Activated B cell treated with CpG ODN at 0.5 μM for 24 hours (primary cell): ENCODE data around the gene SNX15. TPM values are rescaled to one million over a fixed set of nuclear protein-coding genes. Genes with fewer than 3 reads are reported as not detected.
A peak's percentile ranks its signal among the peaks of the same experiment; 100 is the strongest.

Experiments
- ATAC-seq: fragments of 200-7000 bp; cut with Tn5 transposase; one replicate; pipeline ENCODE4 v1.10.0; 2021; ENCODE audit warnings: low read depth, mild to moderate bottlenecking, moderate library complexity
- CTCF ChIA-PET: fragments of 350-600 bp; sonication (Branson Sonifier 250); formaldehyde crosslinking; loops from one replicate; lab custom pipeline; 2021; ENCODE audit warnings: antibody characterized with exemption; lab: Charles Lee
- POLR2A ChIA-PET: fragments of 350-600 bp; sonication (Branson Sonifier 250); formaldehyde crosslinking; loops from one replicate; lab custom pipeline; 2021; ENCODE audit warnings: antibody characterized with exemption; lab: Charles Lee
- DNase-seq: peaks from one replicate; pipeline ENCODE4 v3.0.0; 2022
- H3K27ac Mint-ChIP-seq: one replicate; pipeline ENCODE4 v1.8.0; 2020; ENCODE audit warnings: mixed read lengths
- H3K27me3 Mint-ChIP-seq: one replicate; pipeline ENCODE4 v1.8.0; 2021; ENCODE audit warnings: mixed read lengths
- H3K36me3 Mint-ChIP-seq: one replicate; pipeline ENCODE4 v1.8.0; 2021; ENCODE audit warnings: low read depth, mixed read lengths
- H3K4me1 Mint-ChIP-seq: one replicate; pipeline ENCODE4 v1.8.0; 2021; ENCODE audit warnings: mixed read lengths
- H3K4me3 Mint-ChIP-seq: one replicate; pipeline ENCODE4 v1.8.0; 2020; ENCODE audit warnings: mild to moderate bottlenecking, mixed read lengths
- H3K9me3 Mint-ChIP-seq: one replicate; pipeline ENCODE4 v1.8.0; 2020; ENCODE audit warnings: mixed read lengths
- CTCF ChIP-seq: fragments of 200-600 bp; IDR thresholded peaks from one replicate; pipeline ENCODE4 v1.8.0; 2022; ENCODE audit warnings: antibody characterized with exemption, mild to moderate bottlenecking
- intact Hi-C: fragments of 100-400 bp; cut with micrococcal nuclease; formaldehyde crosslinking; loops from one replicate; pipeline ENCODE4 v1.15.1; 2024
- total RNA-seq: library from RNA; stranded (reverse); gene quantifications from 2 replicates; pipeline ENCODE4 v1.2.3, GENCODE V29; 2022

The SNX15 gene
- total RNA-seq, 1 donor from 2014 or later, result 17.3 TPM

GRCh38 chr11:65036931-65037330 lies 9.7 kb downstream of the SNX15 start:
- POLR2A ChIA-PET, result no interaction called here
- no peak overlapping the region for H3K4me3 Mint-ChIP-seq
- no peaks in the 10 kb centered on the region for H3K9me3 Mint-ChIP-seq
- intact Hi-C loops, result no loop called here
- DNase-seq (no peak), ATAC-seq (no peak)
- peaks cover 7% of the 10 kb centered on the region for H3K4me1 Mint-ChIP-seq
- CTCF ChIA-PET, result no interaction called here
- H3K27me3 Mint-ChIP-seq, result no peaks in the 10 kb centered on the region
- H3K27ac Mint-ChIP-seq, result no peak overlapping the region
- H3K36me3 Mint-ChIP-seq, result peaks cover 25% of the 10 kb centered on the region
- no peak for TF ChIP-seq CTCF

- POLR2A ChIA-PET, result interaction anchor here (0.9 to 2.1 kb wide), 6 partner anchors 13 to 95 kb away, joined by 3 to 7 read pairs (median 4); partner anchors contain the start of genes ARL2, FAU, MRPL49 and SNX15
- intact Hi-C loops, result loop anchor here (1.0 kb wide), 1 partner anchor 26 kb away; the partner anchor contains the start of gene ARL2
Observed at GRCh38 chr11:65040520-65040846, 13.2 kb downstream of the SNX15 start.

DNA sequence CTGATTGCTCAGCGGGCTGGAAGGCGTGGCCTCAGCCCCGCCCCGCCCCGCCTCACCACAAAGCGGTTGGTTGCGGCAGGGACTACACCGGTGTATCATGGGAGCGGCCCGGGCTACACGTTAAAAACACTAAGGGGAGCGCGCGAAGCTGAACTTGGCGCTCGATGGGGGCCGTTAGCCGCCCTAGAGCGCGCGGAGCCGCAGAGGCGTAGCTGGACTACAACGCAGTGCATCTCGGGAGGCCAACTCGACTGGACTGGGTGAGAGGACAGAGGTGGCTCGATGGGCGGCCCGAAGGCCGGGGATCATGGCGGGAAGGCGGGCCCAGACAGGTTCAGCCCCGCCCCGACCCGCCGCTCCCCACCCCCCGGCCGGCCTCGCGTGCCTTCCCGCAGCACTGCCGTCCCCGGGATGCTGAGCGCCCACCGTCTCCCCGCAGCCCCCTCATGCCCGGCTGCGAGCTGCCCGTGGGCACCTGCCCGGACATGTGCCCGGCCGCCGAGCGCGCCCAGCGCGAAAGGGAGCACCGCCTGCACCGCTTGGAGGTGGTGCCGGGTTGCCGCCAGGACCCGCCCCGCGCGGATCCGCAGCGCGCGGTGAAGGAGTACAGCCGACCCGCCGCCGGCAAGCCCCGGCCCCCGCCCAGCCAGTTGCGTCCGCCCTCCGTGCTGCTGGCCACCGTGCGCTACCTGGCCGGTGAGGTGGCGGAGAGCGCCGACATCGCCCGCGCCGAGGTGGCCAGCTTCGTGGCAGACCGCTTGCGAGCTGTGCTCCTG lies 13.8 kb downstream of the SNX15 start, which contains the start of gene SAC3D1:
Gene SAC3D1, plus strand, starts transcription at position 364 of the 776 bp plus-strand sequence. Its CDS starts 83 bp downstream, at position 447.
- intact Hi-C loops, result loop anchor here (1.0 kb wide), 4 partner anchors 14 to 55 kb away; partner anchors contain the start of genes ARL2, CDCA5, SNX15 and VPS51
- DNase-seq, result peak; percentile 89
- CTCF ChIA-PET, result interaction anchor here (0.7 to 2.1 kb wide), 2 partner anchors 27 to 28 kb away, joined by 3 to 8 read pairs; partner anchors contain the start of gene ARL2
- Mint-ChIP-seq H3K27ac (peak within 1 kb of the TSS; percentile 95), H3K4me3 (peak within 1 kb of the TSS; percentile 93), H3K4me1 (peaks cover 11% of the 10 kb centered on the region), H3K36me3 (peaks cover 18% of the 10 kb centered on the region), H3K9me3 (no peaks in the 10 kb centered on the region), H3K27me3 (no peaks in the 10 kb centered on the region)
- ATAC-seq, result peak; percentile 93
- no peak for TF ChIP-seq CTCF
- POLR2A ChIA-PET, result interaction anchor here (0.6 to 2.1 kb wide), 8 partner anchors 10 to 498 kb away, joined by 3 to 7 read pairs (median 4); partner anchors contain the start of genes ARL2, FAU, MRPL49 and SNX15

More at GRCh38 chr11:65040520-65040846, 13.2 kb downstream of the SNX15 start:
- no peak for TF ChIP-seq CTCF
- Mint-ChIP-seq H3K4me1 (peaks cover 11% of the 10 kb centered on the region), H3K36me3 (peaks cover 20% of the 10 kb centered on the region), H3K27me3 (no peaks in the 10 kb centered on the region), H3K4me3 (peak overlapping the region; percentile 93), H3K27ac (peak overlapping the region; percentile 95), H3K9me3 (no peaks in the 10 kb centered on the region)
- CTCF ChIA-PET, result interaction anchor here (2.1 kb wide), 1 partner anchor 26 kb away, joined by 8 read pairs; the partner anchor contains the start of gene ARL2
- DNase-seq (no peak), ATAC-seq (no peak)

GRCh38 chr11:65042891-65043290 lies 15.7 kb downstream of the SNX15 start:
- no peak overlapping the region for H3K27ac Mint-ChIP-seq
- ATAC-seq, result no peak
- H3K9me3 Mint-ChIP-seq, result no peaks in the 10 kb centered on the region
- peaks cover 11% of the 10 kb centered on the region for H3K36me3 Mint-ChIP-seq
- no peaks in the 10 kb centered on the region for H3K27me3 Mint-ChIP-seq
- peaks cover 27% of the 10 kb centered on the region for H3K4me1 Mint-ChIP-seq
- DNase-seq, result no peak
- no peak for TF ChIP-seq CTCF
- H3K4me3 Mint-ChIP-seq, result peak overlapping the region; percentile 56
- POLR2A ChIA-PET, result interaction anchor here (0.7 kb wide), 1 partner anchor 219 kb away, joined by 8 read pairs; the partner anchor contains the start of gene POLA2
- CTCF ChIA-PET, result no interaction called here
- intact Hi-C loops, result no loop called here
